GM12878 (cell line): ENCODE measurements around the gene EFCAB11.

Experiments used
- ASH2L ChIP-seq: fragments of 300-600, 200-600 bp; sonication (generic); IDR thresholded peaks from 2 replicates; pipeline ENCODE4 v1.6.1; 2017; ENCODE audit warnings: low read depth, mild to moderate bottlenecking, borderline replicate concordance
- CEBPB ChIP-seq, 2 experiments: fragments of 150-350 bp in 1 of 2; IDR thresholded peaks; 2 replicates each; pipeline ENCODE4 v1.6.1; 2012 to 2014; ENCODE audit warnings: low read depth in 2 of 2, low read length in 2 of 2, borderline replicate concordance in 1 of 2, inconsistent platforms in 1 of 2
- CTCF ChIP-seq, 3 experiments: IDR thresholded peaks in 2 of 3; conservative IDR thresholded peaks in 1 of 3; 2 replicates each; pipeline ENCODE4 v1.5.1; 2011; ENCODE audit warnings: low read depth in 3 of 3, low read length in 3 of 3, mild to moderate bottlenecking in 3 of 3, control low read depth in 2 of 3, moderate library complexity in 2 of 3, inconsistent platforms in 1 of 3, mixed read lengths in 1 of 3; ENCODE audit not compliant: control insufficient read depth in 2 of 3, insufficient read depth in 1 of 3; ENCODE audit errors: extremely low read depth in 1 of 3
- FOXM1 ChIP-seq: IDR thresholded peaks from 2 replicates; pipeline ENCODE4 v1.6.1; 2012; ENCODE audit warnings: low read depth, mild to moderate bottlenecking, inconsistent platforms, low read length, moderate library complexity
- POLR2A ChIP-seq: IDR thresholded peaks from 2 replicates; pipeline ENCODE4 v1.6.1; 2011; ENCODE audit warnings: low read depth, mild to moderate bottlenecking, low read length
- RCOR1 ChIP-seq: conservative IDR thresholded peaks from 2 replicates; pipeline ENCODE4 v1.6.1; 2012; ENCODE audit warnings: low read depth, low read length, improper control_type of control experiment
- TF ChIP-seq, protein P1 (sequence below): fragments of 450-650 bp; formaldehyde crosslinking; IDR thresholded peaks from 2 replicates; pipeline ENCODE4 v1.5.0; 2022; ENCODE audit warnings: mild to moderate bottlenecking, missing genetic modification characterization
- TF ChIP-seq, protein P2 (sequence below): fragments of 450-650 bp; formaldehyde crosslinking; IDR thresholded peaks from 2 replicates; pipeline ENCODE4 v1.4.0; 2020; ENCODE audit warnings: mild to moderate bottlenecking, moderate library complexity
- TF ChIP-seq, protein P3 (sequence below): IDR thresholded peaks from 2 replicates; pipeline ENCODE4 v1.6.1; 2012; ENCODE audit warnings: low read depth, low read length, improper control_type of control experiment
- TF ChIP-seq, protein P4 (sequence below): IDR thresholded peaks from 2 replicates; pipeline ENCODE4 v1.6.1; 2012; ENCODE audit warnings: mild to moderate bottlenecking, low read depth, low read length

- TF ChIP-seq ASH2L (no peak), FOXM1 (no peak), RCOR1 (no peak), CEBPB (IDR thresholded peaks at IDR 0.05; ENCODE audit: borderline replicate concordance in 1 of 2, low read depth in 2 of 2, low read length in 2 of 2) (no peak), CTCF (IDR thresholded peaks at IDR 0.05 in 2 of 3, conservative IDR thresholded peaks at IDR 0.05 in 1 of 3; ENCODE audit: control insufficient read depth in 2 of 3, extremely low read depth in 1 of 3, insufficient read depth in 1 of 3, low read depth in 3 of 3, low read length in 3 of 3) (no peak), POLR2A (no peak)
- TF ChIP-seq, protein P1, sequence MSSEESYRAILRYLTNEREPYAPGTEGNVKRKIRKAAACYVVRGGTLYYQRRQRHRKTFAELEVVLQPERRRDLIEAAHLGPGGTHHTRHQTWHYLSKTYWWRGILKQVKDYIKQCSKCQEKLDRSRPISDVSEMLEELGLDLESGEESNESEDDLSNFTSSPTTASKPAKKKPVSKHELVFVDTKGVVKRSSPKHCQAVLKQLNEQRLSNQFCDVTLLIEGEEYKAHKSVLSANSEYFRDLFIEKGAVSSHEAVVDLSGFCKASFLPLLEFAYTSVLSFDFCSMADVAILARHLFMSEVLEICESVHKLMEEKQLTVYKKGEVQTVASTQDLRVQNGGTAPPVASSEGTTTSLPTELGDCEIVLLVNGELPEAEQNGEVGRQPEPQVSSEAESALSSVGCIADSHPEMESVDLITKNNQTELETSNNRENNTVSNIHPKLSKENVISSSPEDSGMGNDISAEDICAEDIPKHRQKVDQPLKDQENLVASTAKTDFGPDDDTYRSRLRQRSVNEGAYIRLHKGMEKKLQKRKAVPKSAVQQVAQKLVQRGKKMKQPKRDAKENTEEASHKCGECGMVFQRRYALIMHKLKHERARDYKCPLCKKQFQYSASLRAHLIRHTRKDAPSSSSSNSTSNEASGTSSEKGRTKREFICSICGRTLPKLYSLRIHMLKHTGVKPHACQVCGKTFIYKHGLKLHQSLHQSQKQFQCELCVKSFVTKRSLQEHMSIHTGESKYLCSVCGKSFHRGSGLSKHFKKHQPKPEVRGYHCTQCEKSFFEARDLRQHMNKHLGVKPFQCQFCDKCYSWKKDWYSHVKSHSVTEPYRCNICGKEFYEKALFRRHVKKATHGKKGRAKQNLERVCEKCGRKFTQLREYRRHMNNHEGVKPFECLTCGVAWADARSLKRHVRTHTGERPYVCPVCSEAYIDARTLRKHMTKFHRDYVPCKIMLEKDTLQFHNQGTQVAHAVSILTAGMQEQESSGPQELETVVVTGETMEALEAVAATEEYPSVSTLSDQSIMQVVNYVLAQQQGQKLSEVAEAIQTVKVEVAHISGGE (CRISPR knock-in tag), result no peak
- TF ChIP-seq, protein P2, sequence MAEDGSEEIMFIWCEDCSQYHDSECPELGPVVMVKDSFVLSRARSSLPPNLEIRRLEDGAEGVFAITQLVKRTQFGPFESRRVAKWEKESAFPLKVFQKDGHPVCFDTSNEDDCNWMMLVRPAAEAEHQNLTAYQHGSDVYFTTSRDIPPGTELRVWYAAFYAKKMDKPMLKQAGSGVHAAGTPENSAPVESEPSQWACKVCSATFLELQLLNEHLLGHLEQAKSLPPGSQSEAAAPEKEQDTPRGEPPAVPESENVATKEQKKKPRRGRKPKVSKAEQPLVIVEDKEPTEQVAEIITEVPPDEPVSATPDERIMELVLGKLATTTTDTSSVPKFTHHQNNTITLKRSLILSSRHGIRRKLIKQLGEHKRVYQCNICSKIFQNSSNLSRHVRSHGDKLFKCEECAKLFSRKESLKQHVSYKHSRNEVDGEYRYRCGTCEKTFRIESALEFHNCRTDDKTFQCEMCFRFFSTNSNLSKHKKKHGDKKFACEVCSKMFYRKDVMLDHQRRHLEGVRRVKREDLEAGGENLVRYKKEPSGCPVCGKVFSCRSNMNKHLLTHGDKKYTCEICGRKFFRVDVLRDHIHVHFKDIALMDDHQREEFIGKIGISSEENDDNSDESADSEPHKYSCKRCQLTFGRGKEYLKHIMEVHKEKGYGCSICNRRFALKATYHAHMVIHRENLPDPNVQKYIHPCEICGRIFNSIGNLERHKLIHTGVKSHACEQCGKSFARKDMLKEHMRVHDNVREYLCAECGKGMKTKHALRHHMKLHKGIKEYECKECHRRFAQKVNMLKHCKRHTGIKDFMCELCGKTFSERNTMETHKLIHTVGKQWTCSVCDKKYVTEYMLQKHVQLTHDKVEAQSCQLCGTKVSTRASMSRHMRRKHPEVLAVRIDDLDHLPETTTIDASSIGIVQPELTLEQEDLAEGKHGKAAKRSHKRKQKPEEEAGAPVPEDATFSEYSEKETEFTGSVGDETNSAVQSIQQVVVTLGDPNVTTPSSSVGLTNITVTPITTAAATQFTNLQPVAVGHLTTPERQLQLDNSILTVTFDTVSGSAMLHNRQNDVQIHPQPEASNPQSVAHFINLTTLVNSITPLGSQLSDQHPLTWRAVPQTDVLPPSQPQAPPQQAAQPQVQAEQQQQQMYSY (CRISPR knock-in tag), result no peak
- TF ChIP-seq, protein P3, sequence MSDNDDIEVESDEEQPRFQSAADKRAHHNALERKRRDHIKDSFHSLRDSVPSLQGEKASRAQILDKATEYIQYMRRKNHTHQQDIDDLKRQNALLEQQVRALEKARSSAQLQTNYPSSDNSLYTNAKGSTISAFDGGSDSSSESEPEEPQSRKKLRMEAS, result no peak
- TF ChIP-seq, protein P4, sequence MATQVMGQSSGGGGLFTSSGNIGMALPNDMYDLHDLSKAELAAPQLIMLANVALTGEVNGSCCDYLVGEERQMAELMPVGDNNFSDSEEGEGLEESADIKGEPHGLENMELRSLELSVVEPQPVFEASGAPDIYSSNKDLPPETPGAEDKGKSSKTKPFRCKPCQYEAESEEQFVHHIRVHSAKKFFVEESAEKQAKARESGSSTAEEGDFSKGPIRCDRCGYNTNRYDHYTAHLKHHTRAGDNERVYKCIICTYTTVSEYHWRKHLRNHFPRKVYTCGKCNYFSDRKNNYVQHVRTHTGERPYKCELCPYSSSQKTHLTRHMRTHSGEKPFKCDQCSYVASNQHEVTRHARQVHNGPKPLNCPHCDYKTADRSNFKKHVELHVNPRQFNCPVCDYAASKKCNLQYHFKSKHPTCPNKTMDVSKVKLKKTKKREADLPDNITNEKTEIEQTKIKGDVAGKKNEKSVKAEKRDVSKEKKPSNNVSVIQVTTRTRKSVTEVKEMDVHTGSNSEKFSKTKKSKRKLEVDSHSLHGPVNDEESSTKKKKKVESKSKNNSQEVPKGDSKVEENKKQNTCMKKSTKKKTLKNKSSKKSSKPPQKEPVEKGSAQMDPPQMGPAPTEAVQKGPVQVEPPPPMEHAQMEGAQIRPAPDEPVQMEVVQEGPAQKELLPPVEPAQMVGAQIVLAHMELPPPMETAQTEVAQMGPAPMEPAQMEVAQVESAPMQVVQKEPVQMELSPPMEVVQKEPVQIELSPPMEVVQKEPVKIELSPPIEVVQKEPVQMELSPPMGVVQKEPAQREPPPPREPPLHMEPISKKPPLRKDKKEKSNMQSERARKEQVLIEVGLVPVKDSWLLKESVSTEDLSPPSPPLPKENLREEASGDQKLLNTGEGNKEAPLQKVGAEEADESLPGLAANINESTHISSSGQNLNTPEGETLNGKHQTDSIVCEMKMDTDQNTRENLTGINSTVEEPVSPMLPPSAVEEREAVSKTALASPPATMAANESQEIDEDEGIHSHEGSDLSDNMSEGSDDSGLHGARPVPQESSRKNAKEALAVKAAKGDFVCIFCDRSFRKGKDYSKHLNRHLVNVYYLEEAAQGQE, result no peak
Measured at GRCh38 chr14:89858089-89858488, 96.4 kb downstream of the EFCAB11 start.
